Measurements from ENCODE around the gene CHN2.

GRCh38 chr7:29194594-29195427 is at the start of gene CHN2:
- TF ChIP-seq, protein P1, sequence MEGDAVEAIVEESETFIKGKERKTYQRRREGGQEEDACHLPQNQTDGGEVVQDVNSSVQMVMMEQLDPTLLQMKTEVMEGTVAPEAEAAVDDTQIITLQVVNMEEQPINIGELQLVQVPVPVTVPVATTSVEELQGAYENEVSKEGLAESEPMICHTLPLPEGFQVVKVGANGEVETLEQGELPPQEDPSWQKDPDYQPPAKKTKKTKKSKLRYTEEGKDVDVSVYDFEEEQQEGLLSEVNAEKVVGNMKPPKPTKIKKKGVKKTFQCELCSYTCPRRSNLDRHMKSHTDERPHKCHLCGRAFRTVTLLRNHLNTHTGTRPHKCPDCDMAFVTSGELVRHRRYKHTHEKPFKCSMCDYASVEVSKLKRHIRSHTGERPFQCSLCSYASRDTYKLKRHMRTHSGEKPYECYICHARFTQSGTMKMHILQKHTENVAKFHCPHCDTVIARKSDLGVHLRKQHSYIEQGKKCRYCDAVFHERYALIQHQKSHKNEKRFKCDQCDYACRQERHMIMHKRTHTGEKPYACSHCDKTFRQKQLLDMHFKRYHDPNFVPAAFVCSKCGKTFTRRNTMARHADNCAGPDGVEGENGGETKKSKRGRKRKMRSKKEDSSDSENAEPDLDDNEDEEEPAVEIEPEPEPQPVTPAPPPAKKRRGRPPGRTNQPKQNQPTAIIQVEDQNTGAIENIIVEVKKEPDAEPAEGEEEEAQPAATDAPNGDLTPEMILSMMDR (conservative IDR thresholded peaks at IDR 0.05; ENCODE audit: low read depth, low read length) = 0 out of 2 replicates have a peak, but pooled peaks have one; percentile 17
- TF ChIP-seq EZH2phosphoT487 (IDR thresholded peaks at IDR 0.05; ENCODE audit: borderline replicate concordance, low read length) (no peak), EZH2 (IDR thresholded peaks at IDR 0.05; ENCODE audit: low read length, unreplicated experiment) (no peak)
